Measurements from ENCODE around the gene CSE1L.
A peak's percentile ranks its signal among the peaks of the same experiment; 100 is the strongest.

Gene CSE1L

GRCh38 chr20:49046087-49046900, at the start of gene CSE1L:
Gene CSE1L (plus strand): TSS chr20:49046312. CDS start chr20:49058464, 12,152 bp downstream.
- Histone ChIP-seq H4K20me1 (ENCODE audit: low read depth, low read length) (peaks cover 27% of the 10 kb centered on the region), H3K9me2 (replicated peaks; ENCODE audit: insufficient read depth, low read length) (no peaks in the 10 kb centered on the region), H2AFZ (ENCODE audit: low read depth, low read length, severe bottlenecking) (peak within 1 kb of the TSS; percentile 65), H3K79me2 (ENCODE audit: insufficient read depth, low read length) (peaks cover 59% of the 10 kb centered on the region), H3K9ac (ENCODE audit: low read length) (peak within 1 kb of the TSS; percentile 99), H3K4me3 (ENCODE audit: insufficient read depth, low read length, poor library complexity, severe bottlenecking) (peak within 1 kb of the TSS; percentile 97), H3K27ac (ENCODE audit: low read depth, low read length) (peak within 1 kb of the TSS; percentile 94), H3F3A (ENCODE audit: insufficient read depth) (no peaks in the 10 kb centered on the region), H3K4me2 (ENCODE audit: low read depth, low read length, poor library complexity, severe bottlenecking) (peak within 1 kb of the TSS; percentile 95), H3K9me3 (ENCODE audit: insufficient read depth, low read length) (no peaks in the 10 kb centered on the region), H3K27me3 (ENCODE audit: low read length) (no peaks in the 10 kb centered on the region), H3K36me3 (ENCODE audit: low read length) (peaks cover 12% of the 10 kb centered on the region)
- TF ChIP-seq CTCF (IDR thresholded peaks at IDR 0.05; ENCODE audit: insufficient read depth, low read length, poor library complexity, severe bottlenecking) (no peak), EZH2phosphoT487 (conservative IDR thresholded peaks at IDR 0.05; ENCODE audit: low read length) (no peak)

GRCh38 chr20:48999890-49000870, 45.9 kb upstream of the CSE1L start:
- Histone ChIP-seq H3F3A (ENCODE audit: insufficient read depth) (0 out of 2 replicates have a peak, but pooled peaks cover 2% of the 10 kb centered on the region), H3K27me3 (ENCODE audit: low read length) (no peaks in the 10 kb centered on the region), H3K79me2 (ENCODE audit: insufficient read depth, low read length) (no peaks in the 10 kb centered on the region), H2AFZ (ENCODE audit: low read depth, low read length, severe bottlenecking) (no peak overlapping the region), H3K4me3 (ENCODE audit: insufficient read depth, low read length, poor library complexity, severe bottlenecking) (no peak overlapping the region), H3K9me2 (replicated peaks; ENCODE audit: insufficient read depth, low read length) (no peaks in the 10 kb centered on the region), H3K9ac (ENCODE audit: low read length) (no peak overlapping the region), H3K27ac (ENCODE audit: low read depth, low read length) (no peak overlapping the region), H3K4me2 (ENCODE audit: low read depth, low read length, poor library complexity, severe bottlenecking) (no peak overlapping the region), H3K9me3 (ENCODE audit: insufficient read depth, low read length) (no peaks in the 10 kb centered on the region), H4K20me1 (ENCODE audit: low read depth, low read length) (no peaks in the 10 kb centered on the region), H3K36me3 (ENCODE audit: low read length) (peaks cover 20% of the 10 kb centered on the region; the same call in 1 of the 2 replicates)
- no peak for TF ChIP-seq CTCF (IDR thresholded peaks at IDR 0.05; ENCODE audit: insufficient read depth, low read length, poor library complexity, severe bottlenecking)
- TF ChIP-seq EZH2phosphoT487 (conservative IDR thresholded peaks at IDR 0.05; ENCODE audit: low read length): no peak

GRCh38 chr20:49001741-49002140, 44.4 kb upstream of the CSE1L start:
- no peaks in the 10 kb centered on the region for H4K20me1 ChIP-seq (ENCODE audit: low read depth, low read length)
- no peak overlapping the region for H3K4me3 ChIP-seq (ENCODE audit: insufficient read depth, low read length, poor library complexity, severe bottlenecking)
- peaks cover 18% of the 10 kb centered on the region; the same call in 1 of the 2 replicates for H3K36me3 ChIP-seq (ENCODE audit: low read length)

More at GRCh38 chr20:49001741-49002140, 44.4 kb upstream of the CSE1L start:
- TF ChIP-seq CTCF (IDR thresholded peaks at IDR 0.05; ENCODE audit: insufficient read depth, low read length, poor library complexity, severe bottlenecking) (no peak), EZH2phosphoT487 (conservative IDR thresholded peaks at IDR 0.05; ENCODE audit: low read length) (no peak)
- H3K27me3 ChIP-seq (ENCODE audit: low read length): no peaks in the 10 kb centered on the region
- 0 out of 2 replicates have a peak, but pooled peaks cover 2% of the 10 kb centered on the region for H3F3A ChIP-seq (ENCODE audit: insufficient read depth)
- H3K9ac ChIP-seq (ENCODE audit: low read length): no peak overlapping the region
- no peaks in the 10 kb centered on the region for H3K79me2 ChIP-seq (ENCODE audit: insufficient read depth, low read length)
- H3K9me2 ChIP-seq (replicated peaks; ENCODE audit: insufficient read depth, low read length): no peaks in the 10 kb centered on the region
- H3K9me3 ChIP-seq (ENCODE audit: insufficient read depth, low read length): no peaks in the 10 kb centered on the region
- no peak overlapping the region for H3K27ac ChIP-seq (ENCODE audit: low read depth, low read length)
- H3K4me2 ChIP-seq (ENCODE audit: low read depth, low read length, poor library complexity, severe bottlenecking): no peak overlapping the region
- no peak overlapping the region for H2AFZ ChIP-seq (ENCODE audit: low read depth, low read length, severe bottlenecking)
